SK-N-MC (cell line): Measurements from ENCODE around the gene KIF19.

Experiments used
- DNase-seq: peaks from one replicate; pipeline ENCODE4 v3.0.0-alpha.2; 2011; ENCODE audit warnings: low read depth, low spot score
- H3K27ac ChIP-seq: fragments of 200-600 bp; sonication (generic); 2 replicates; pipeline ENCODE4 v1.5.1; 2016; ENCODE audit warnings: mixed run types
- H3K36me3 ChIP-seq: fragments of 200-600 bp; sonication (generic); 2 replicates; pipeline ENCODE4 v1.6.1; 2017; ENCODE audit warnings: antibody characterized with exemption, low read length, mixed read lengths; ENCODE audit not compliant: insufficient read depth
- H3K4me3 ChIP-seq: fragments of 200-600 bp; sonication (generic); 2 replicates; pipeline ENCODE4 v1.5.1; 2016
- H3K9ac ChIP-seq: fragments of 200-600 bp; sonication (generic); 2 replicates; pipeline ENCODE4 v1.8.0; 2017; ENCODE audit warnings: mixed run types, mixed read lengths; ENCODE audit not compliant: insufficient read length
- H3K9me3 ChIP-seq: fragments of 200-600 bp; sonication (generic); 2 replicates; pipeline ENCODE4 v1.6.1; 2017; ENCODE audit warnings: low read depth, mild to moderate bottlenecking, antibody characterized with exemption, low read length, moderate library complexity, mixed read lengths
- EZH2 ChIP-seq: fragments of 200-600 bp; sonication (generic); IDR thresholded peaks from one replicate; pipeline ENCODE4 v1.6.1; 2017; ENCODE audit warnings: antibody characterized with exemption
- FOXP2 ChIP-seq: optimal IDR thresholded peaks from 2 replicates; pipeline ENCODE3; 2011; ENCODE audit warnings: mild to moderate bottlenecking, moderate library complexity; ENCODE audit not compliant: insufficient read depth; ENCODE audit errors: extremely low read length, control extremely low read depth
- POLR2AphosphoS5 ChIP-seq: IDR thresholded peaks from 2 replicates; pipeline ENCODE4 v1.6.1; 2012; ENCODE audit warnings: mild to moderate bottlenecking, low read depth, low read length, borderline replicate concordance

KIF19 gene

GRCh38 chr17:74316220-74316619 is 9.8 kb upstream of the KIF19 start:
- no peak overlapping the region for H3K9ac ChIP-seq
- H3K27ac ChIP-seq, result no peak overlapping the region
- H3K4me3 ChIP-seq, result no peak overlapping the region
- no peak for DNase-seq
- H3K36me3 ChIP-seq, result no peaks in the 10 kb centered on the region
- no peak for TF ChIP-seq FOXP2
- no peak for TF ChIP-seq EZH2
- TF ChIP-seq POLR2AphosphoS5, result no peak
- H3K9me3 ChIP-seq, result no peaks in the 10 kb centered on the region

GRCh38 chr17:74317071-74317470 is 9.0 kb upstream of the KIF19 start:
- H3K4me3 ChIP-seq, result no peak overlapping the region
- H3K9me3 ChIP-seq, result no peaks in the 10 kb centered on the region
- no peak overlapping the region for H3K9ac ChIP-seq
- no peak overlapping the region for H3K27ac ChIP-seq
- no peaks in the 10 kb centered on the region for H3K36me3 ChIP-seq
- DNase-seq, result no peak
- TF ChIP-seq FOXP2 (no peak), POLR2AphosphoS5 (no peak), EZH2 (no peak)

- TF ChIP-seq FOXP2, result no peak
- TF ChIP-seq POLR2AphosphoS5, result no peak
- no peak for TF ChIP-seq EZH2
- H3K9me3 ChIP-seq, result no peaks in the 10 kb centered on the region
- H3K27ac ChIP-seq, result no peak overlapping the region
- H3K36me3 ChIP-seq, result no peaks in the 10 kb centered on the region
- no peak for DNase-seq
- no peak overlapping the region for H3K9ac ChIP-seq
- no peak overlapping the region for H3K4me3 ChIP-seq
These were observed 7.6 kb upstream of the KIF19 start for GRCh38 chr17:74318391-74318790.

GRCh38 chr17:74324521-74324920 is 1.5 kb upstream of the KIF19 start:
- Histone ChIP-seq H3K27ac (no peak overlapping the region), H3K9me3 (no peaks in the 10 kb centered on the region), H3K9ac (no peak overlapping the region), H3K4me3 (no peak overlapping the region), H3K36me3 (no peaks in the 10 kb centered on the region)
- TF ChIP-seq FOXP2, result no peak
- no peak for DNase-seq

GRCh38 chr17:74325376-74325742 is 667 bp upstream of the KIF19 start:
- Histone ChIP-seq H3K36me3 (no peaks in the 10 kb centered on the region), H3K9me3 (no peaks in the 10 kb centered on the region), H3K4me3 (no peak overlapping the region), H3K27ac (no peak overlapping the region), H3K9ac (no peak overlapping the region)
- TF ChIP-seq FOXP2, result no peak
- TF ChIP-seq EZH2, result no peak
- no peak for TF ChIP-seq POLR2AphosphoS5
- DNase-seq, result no peak

- Histone ChIP-seq H3K4me3 (peak overlapping the region; percentile 65), H3K9me3 (no peaks in the 10 kb centered on the region), H3K9ac (no peak overlapping the region), H3K36me3 (no peaks in the 10 kb centered on the region), H3K27ac (no peak overlapping the region)
- no peak for TF ChIP-seq FOXP2
- no peak for TF ChIP-seq EZH2
- no peak for TF ChIP-seq POLR2AphosphoS5
- no peak for DNase-seq
These were observed 480 bp downstream of the KIF19 start for GRCh38 chr17:74326506-74326905.

- H3K9ac ChIP-seq, result no peak overlapping the region
- TF ChIP-seq POLR2AphosphoS5, result no peak
- no peak for TF ChIP-seq EZH2
- no peak for TF ChIP-seq FOXP2
- DNase-seq, result no peak
- no peak overlapping the region for H3K27ac ChIP-seq
- H3K36me3 ChIP-seq, result no peaks in the 10 kb centered on the region
- no peak overlapping the region for H3K4me3 ChIP-seq
- no peaks in the 10 kb centered on the region for H3K9me3 ChIP-seq
These were observed 2.5 kb downstream of the KIF19 start for GRCh38 chr17:74328487-74328886.

GRCh38 chr17:74329378-74329777 is 3.4 kb downstream of the KIF19 start:
- Histone ChIP-seq H3K9ac (no peak overlapping the region), H3K9me3 (no peaks in the 10 kb centered on the region), H3K27ac (no peak overlapping the region), H3K4me3 (no peak overlapping the region), H3K36me3 (no peaks in the 10 kb centered on the region)
- TF ChIP-seq POLR2AphosphoS5 (no peak), EZH2 (no peak), FOXP2 (no peak)
- no peak for DNase-seq

- Histone ChIP-seq H3K36me3 (no peaks in the 10 kb centered on the region), H3K27ac (no peak overlapping the region), H3K4me3 (no peak overlapping the region), H3K9ac (no peak overlapping the region), H3K9me3 (no peaks in the 10 kb centered on the region)
- TF ChIP-seq POLR2AphosphoS5 (no peak), FOXP2 (no peak), EZH2 (no peak)
- no peak for DNase-seq
These were observed 4.4 kb downstream of the KIF19 start for GRCh38 chr17:74330446-74330845.
